Neural crest cell (in vitro differentiated cells): ENCODE measurements around the gene ZNF804A. TPM values are rescaled to one million over a fixed set of nuclear protein-coding genes. Genes with fewer than 3 reads are reported as not detected.

Experiments
- DNase-seq: peaks from one replicate; pipeline ENCODE4 v3.0.0; 2021; ENCODE audit warnings: low read depth, mixed read lengths, low spot score
- H3K27ac Mint-ChIP-seq: one replicate; pipeline ENCODE4 v1.8.0; 2021; ENCODE audit warnings: mild to moderate bottlenecking, mixed read lengths; ENCODE audit not compliant: unreplicated experiment
- H3K27me3 Mint-ChIP-seq: 2 replicates; pipeline ENCODE4 v1.8.0; 2021; ENCODE audit warnings: low read depth, mild to moderate bottlenecking, mixed read lengths
- H3K36me3 Mint-ChIP-seq: 2 replicates; pipeline ENCODE4 v1.8.0; 2021; ENCODE audit warnings: low read depth, mild to moderate bottlenecking, mixed read lengths
- H3K4me1 Mint-ChIP-seq: 2 replicates; pipeline ENCODE4 v1.8.0; 2021; ENCODE audit warnings: mixed read lengths
- H3K4me3 Mint-ChIP-seq: one replicate; pipeline ENCODE4 v1.8.0; 2021; ENCODE audit warnings: mild to moderate bottlenecking, mixed read lengths
- H3K9me3 Mint-ChIP-seq: 2 replicates; pipeline ENCODE4 v1.8.0; 2021; ENCODE audit warnings: mixed read lengths
- total RNA-seq: library from RNA; stranded (reverse); gene quantifications from 2 replicates; pipeline ENCODE4 v1.2.1, GENCODE V29; 2021
- TF ChIP-seq, protein P1 (sequence below): fragments of 200-600 bp; sonication (generic); conservative IDR thresholded peaks from 2 replicates; pipeline ENCODE4 v1.5.0; 2021; ENCODE audit warnings: antibody characterized with exemption, mild to moderate bottlenecking

Gene ZNF804A
- total RNA-seq, 1 donor from 2014 or later: 0.47 TPM

DNA sequence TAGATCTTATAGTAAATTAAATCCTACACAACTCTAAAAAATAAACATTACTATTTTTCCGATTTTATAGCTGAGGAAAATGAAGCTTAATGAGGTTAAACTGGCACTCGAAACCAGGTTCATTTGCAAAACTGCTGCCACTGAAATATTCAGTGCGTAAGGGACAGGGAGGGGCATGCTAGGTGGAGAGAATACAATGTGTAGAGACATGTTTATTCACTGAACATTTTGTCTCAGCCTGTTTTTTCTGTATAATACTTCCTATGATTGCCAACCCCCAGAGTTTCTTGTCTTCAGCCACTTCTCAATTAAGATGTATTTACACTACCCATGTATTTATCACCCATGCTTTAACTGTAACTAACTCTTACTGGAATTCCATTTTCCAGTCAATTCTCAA is 31.6 kb upstream of the ZNF804A start:
- H3K27ac Mint-ChIP-seq: no peak overlapping the region
- DNase-seq: no peak
- H3K4me1 Mint-ChIP-seq: no peaks in the 10 kb centered on the region
- no peaks in the 10 kb centered on the region for H3K9me3 Mint-ChIP-seq
- no peaks in the 10 kb centered on the region for H3K36me3 Mint-ChIP-seq
- TF ChIP-seq, protein P1, sequence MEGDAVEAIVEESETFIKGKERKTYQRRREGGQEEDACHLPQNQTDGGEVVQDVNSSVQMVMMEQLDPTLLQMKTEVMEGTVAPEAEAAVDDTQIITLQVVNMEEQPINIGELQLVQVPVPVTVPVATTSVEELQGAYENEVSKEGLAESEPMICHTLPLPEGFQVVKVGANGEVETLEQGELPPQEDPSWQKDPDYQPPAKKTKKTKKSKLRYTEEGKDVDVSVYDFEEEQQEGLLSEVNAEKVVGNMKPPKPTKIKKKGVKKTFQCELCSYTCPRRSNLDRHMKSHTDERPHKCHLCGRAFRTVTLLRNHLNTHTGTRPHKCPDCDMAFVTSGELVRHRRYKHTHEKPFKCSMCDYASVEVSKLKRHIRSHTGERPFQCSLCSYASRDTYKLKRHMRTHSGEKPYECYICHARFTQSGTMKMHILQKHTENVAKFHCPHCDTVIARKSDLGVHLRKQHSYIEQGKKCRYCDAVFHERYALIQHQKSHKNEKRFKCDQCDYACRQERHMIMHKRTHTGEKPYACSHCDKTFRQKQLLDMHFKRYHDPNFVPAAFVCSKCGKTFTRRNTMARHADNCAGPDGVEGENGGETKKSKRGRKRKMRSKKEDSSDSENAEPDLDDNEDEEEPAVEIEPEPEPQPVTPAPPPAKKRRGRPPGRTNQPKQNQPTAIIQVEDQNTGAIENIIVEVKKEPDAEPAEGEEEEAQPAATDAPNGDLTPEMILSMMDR: no peak
- H3K4me3 Mint-ChIP-seq: no peak overlapping the region
- no peaks in the 10 kb centered on the region for H3K27me3 Mint-ChIP-seq

DNA sequence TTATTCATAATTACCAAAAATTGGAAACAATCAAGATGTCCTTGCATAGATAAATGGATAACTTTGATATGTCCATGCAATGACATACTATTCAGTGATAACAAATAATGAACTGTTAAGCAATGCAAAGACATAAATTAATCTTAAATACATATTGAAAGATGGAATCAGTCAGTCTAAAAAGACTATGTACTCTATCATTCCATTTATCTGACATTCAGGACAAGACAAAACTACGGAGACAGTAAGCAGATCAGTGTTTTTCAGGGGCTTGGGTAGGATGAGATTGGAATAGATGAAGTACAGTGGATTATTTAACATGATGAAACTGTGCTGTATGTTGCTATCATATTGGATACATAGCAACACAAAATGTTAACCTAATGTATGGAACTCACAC is 21.3 kb upstream of the ZNF804A start:
- TF ChIP-seq, protein P1: no peak
- no peak for DNase-seq
- no peak overlapping the region for H3K27ac Mint-ChIP-seq
- H3K4me1 Mint-ChIP-seq: no peaks in the 10 kb centered on the region
- H3K36me3 Mint-ChIP-seq: no peaks in the 10 kb centered on the region
- no peak overlapping the region for H3K4me3 Mint-ChIP-seq
- no peaks in the 10 kb centered on the region for H3K9me3 Mint-ChIP-seq
- no peaks in the 10 kb centered on the region for H3K27me3 Mint-ChIP-seq

DNA sequence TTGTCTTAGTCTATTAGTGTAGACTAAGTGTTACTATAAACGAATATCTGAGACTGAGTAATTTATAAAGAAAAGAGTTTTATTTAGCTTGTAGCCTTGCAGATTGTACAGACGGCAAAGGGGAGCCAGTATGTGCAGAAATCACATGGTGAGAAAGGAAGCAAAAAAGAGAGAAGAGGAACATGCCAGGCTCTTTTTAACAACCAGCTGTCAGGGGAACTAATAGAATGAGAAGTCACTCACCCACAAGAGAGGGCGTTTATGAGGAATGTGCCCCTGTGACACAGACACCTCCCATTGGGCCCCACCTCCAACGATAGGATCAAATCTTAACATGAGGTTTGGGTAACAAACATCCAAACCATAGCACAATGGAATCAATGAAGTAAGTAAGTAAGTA is 20.6 kb upstream of the ZNF804A start:
- Mint-ChIP-seq H3K27me3 (no peaks in the 10 kb centered on the region), H3K9me3 (no peaks in the 10 kb centered on the region), H3K4me1 (no peaks in the 10 kb centered on the region), H3K27ac (no peak overlapping the region), H3K36me3 (no peaks in the 10 kb centered on the region), H3K4me3 (no peak overlapping the region)
- no peak for DNase-seq
- TF ChIP-seq, protein P1: no peak

DNA sequence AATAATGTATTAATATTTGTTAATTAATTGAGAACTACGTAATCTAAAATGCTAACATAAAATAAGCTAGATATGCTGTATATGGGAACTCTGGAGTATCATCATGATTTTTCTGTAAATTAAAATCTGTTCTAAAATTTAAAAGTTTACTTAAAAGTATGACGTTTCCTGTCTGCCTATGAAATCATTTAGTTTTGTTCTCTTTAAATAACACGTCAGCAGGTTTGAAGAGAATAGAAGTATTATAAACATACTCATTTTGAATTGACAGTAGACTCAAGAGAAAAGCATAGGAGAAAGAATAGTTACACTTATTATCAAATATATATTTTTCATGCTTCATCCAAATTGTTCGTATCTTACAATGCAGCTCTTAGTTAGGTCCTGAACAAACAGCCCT is 19.1 kb upstream of the ZNF804A start:
- H3K36me3 Mint-ChIP-seq: no peaks in the 10 kb centered on the region
- TF ChIP-seq, protein P1: no peak
- no peaks in the 10 kb centered on the region for H3K27me3 Mint-ChIP-seq
- H3K4me3 Mint-ChIP-seq: no peak overlapping the region
- no peak for DNase-seq
- H3K4me1 Mint-ChIP-seq: no peaks in the 10 kb centered on the region
- no peaks in the 10 kb centered on the region for H3K9me3 Mint-ChIP-seq
- H3K27ac Mint-ChIP-seq: no peak overlapping the region

DNA sequence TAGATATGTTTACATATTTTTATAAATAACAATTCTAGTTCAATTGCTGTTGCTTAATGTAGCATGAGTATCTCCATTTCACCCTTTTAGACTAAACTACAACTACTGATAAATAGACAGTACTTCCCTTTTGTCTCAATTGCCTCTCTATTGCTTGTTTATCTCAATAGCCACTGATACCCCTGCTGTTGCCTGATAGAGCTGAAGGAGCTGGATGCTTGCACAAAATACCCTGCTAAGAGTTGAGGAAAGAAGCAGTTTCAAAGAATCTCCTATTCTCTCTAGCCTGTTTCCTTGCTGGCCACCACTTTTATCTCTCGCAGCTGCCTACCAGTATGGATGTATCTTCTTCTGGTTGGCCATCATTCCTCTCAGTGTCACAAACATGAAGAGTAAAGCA is 16.9 kb upstream of the ZNF804A start:
- Mint-ChIP-seq H3K27ac (no peak overlapping the region), H3K27me3 (no peaks in the 10 kb centered on the region), H3K36me3 (no peaks in the 10 kb centered on the region), H3K4me1 (no peaks in the 10 kb centered on the region), H3K4me3 (no peak overlapping the region), H3K9me3 (no peaks in the 10 kb centered on the region)
- TF ChIP-seq, protein P1: no peak
- DNase-seq: no peak

DNA sequence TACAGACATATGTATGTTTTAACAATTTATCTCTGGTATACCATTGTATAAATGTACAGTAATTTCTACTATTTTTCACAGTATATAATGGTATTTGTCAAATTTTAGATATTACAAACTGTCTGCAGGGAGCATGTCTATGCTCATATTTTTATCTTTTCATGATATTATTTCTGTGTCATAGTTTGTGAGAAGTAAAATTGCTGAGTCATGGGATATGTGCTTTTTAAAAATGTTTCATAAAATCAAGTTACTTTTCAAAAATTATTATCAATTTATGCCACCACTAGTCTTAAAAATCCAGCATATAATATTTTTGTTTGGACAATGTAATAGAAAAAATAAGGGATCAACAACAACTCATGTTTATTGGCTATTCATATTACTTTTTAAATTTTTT is 9.1 kb upstream of the ZNF804A start:
- H3K9me3 Mint-ChIP-seq: peaks cover 2% of the 10 kb centered on the region
- H3K36me3 Mint-ChIP-seq: no peaks in the 10 kb centered on the region
- TF ChIP-seq, protein P1: no peak
- H3K27me3 Mint-ChIP-seq: peaks cover 7% of the 10 kb centered on the region
- no peak overlapping the region for H3K27ac Mint-ChIP-seq
- DNase-seq: no peak
- H3K4me3 Mint-ChIP-seq: no peak overlapping the region
- no peaks in the 10 kb centered on the region for H3K4me1 Mint-ChIP-seq
